Fibroblast of lung (primary cell): ENCODE results near the gene PAGR1.

Experiments
- CTCF ChIP-seq, 2 donors: IDR thresholded peaks in 1 of 2; conservative IDR thresholded peaks in 1 of 2; 1 replicate in 1 of 2; 2 replicates in 1 of 2; pipeline ENCODE4 v1.5.1; 2011 to 2012; ENCODE audit warnings: low read length in 2 of 2, control low read depth in 1 of 2, inconsistent platforms in 1 of 2, low read depth in 1 of 2, mild to moderate bottlenecking in 1 of 2
- EZH2 ChIP-seq: IDR thresholded peaks from 2 replicates; pipeline ENCODE4 v1.5.1; 2012; ENCODE audit warnings: low read length, control low read depth, mild to moderate bottlenecking; ENCODE audit errors: missing control alignments

GRCh38 chr16:29860218-29860617 lies 44.3 kb downstream of the PAGR1 start:
- TF ChIP-seq CTCF (conservative IDR thresholded peaks at IDR 0.05 in 1 of 2, IDR thresholded peaks at IDR 0.05 in 1 of 2; ENCODE audit: low read depth in 1 of 2, low read length in 2 of 2) (no peak), EZH2 (no peak)
